GM10847 (cell line): ENCODE data around the gene APOC4.

Experiments used
- POLR2A ChIP-seq: IDR thresholded peaks from 2 replicates; pipeline ENCODE4 v1.6.1; 2011; ENCODE audit not compliant: insufficient read length; ENCODE audit errors: extremely low read depth

Gene APOC4

GRCh38 chr19:44954278-44954648 lies 12.2 kb downstream of the APOC4 start:
- no peak for TF ChIP-seq POLR2A

GRCh38 chr19:44954649-44955504 lies 12.8 kb downstream of the APOC4 start, which contains the start of gene CLPTM1:
TSS of gene CLPTM1 (plus strand) at chr19:44955380. CDS start at chr19:44955396, 16 bp downstream.
- TF ChIP-seq POLR2A: peak; percentile 88

GRCh38 chr19:44955505-44956439 lies 13.7 kb downstream of the APOC4 start:
- TF ChIP-seq POLR2A: no peak

- TF ChIP-seq POLR2A: no peak
Measured at GRCh38 chr19:44957526-44957925, 15.5 kb downstream of the APOC4 start.

DNA sequence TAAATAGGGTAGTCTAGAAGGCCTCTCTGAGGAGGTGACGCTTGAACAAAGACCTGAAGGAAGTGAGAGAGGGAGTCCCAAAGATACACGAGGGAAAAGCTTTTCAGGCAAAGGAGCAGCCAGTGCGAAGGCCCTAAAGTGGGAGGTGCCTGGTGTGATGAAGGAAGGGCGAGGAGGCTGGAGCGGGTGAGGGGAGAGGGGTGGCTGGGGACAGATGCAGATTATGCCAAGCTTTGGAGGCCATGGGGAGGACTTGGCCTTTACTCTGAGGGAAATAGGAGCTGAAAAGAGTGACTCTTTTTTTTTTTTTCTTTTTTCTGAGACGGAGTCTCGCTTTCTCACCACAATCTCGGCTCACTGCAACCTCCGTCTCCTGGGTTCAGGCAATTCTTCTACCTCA lies 16.1 kb downstream of the APOC4 start:
- TF ChIP-seq POLR2A: no peak

- no peak for TF ChIP-seq POLR2A
Measured at GRCh38 chr19:44959691-44960090, 17.7 kb downstream of the APOC4 start.

GRCh38 chr19:44960906-44961728 lies 19.1 kb downstream of the APOC4 start:
- no peak for TF ChIP-seq POLR2A

GRCh38 chr19:44961821-44962220 lies 19.8 kb downstream of the APOC4 start:
- no peak for TF ChIP-seq POLR2A

DNA sequence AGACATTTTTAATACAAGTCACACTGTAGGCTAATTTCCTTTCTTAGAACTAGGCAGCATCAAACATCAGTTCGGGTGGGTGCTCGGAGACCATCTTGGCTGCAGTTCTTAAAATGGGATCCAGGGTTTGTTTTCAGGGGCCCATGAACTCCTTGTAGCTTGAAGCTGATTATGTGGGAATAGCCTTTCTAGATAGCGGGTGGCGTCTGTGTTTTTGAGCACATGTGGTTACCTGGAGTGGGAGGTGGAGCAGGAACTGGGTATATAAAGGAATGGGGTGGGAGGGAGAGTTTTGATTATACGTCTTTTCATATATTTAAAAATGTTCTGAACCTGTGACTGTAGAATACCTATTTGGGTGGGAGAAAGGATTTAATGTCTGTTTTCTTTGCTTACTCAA lies 26.1 kb downstream of the APOC4 start:
- no peak for TF ChIP-seq POLR2A

DNA sequence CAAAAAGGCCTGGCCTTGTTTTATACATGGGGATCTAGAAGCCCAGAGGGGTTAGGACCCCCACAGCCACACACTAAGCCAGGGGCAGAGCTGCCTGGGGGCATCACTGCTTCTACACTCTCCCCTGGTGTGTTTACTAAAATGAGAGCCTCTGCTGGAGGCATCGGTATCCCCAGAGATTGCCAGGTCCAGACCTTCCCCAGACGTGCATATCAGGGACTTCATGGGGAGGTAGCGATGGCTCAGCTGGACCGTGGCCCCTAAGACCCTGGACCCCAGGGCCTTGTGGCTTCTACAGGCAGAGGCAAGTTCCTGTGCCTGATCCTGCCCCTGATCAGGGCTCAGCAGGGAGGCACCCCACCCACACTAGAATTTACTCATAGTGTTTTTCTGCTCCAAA lies 26.6 kb downstream of the APOC4 start:
- no peak for TF ChIP-seq POLR2A

DNA sequence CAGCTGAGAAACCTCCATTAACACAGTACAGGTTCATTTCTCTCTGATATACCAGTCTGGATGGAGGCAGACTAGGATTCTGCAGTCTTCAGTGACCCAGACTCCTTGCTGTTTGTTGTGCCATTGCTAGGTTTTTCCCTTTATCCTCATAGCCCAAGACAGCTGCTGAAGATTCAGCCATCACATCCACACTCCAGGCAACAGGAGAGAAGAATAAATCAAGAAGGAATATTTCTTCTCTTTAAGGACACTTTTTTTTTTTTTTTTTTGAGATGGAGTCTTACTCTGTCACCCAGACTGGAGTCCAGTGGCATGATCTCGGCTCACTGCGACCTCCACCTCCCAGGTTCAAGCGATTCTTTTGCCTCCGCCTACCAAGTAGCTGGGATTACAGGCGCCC lies 27.4 kb downstream of the APOC4 start:
- TF ChIP-seq POLR2A: no peak

DNA sequence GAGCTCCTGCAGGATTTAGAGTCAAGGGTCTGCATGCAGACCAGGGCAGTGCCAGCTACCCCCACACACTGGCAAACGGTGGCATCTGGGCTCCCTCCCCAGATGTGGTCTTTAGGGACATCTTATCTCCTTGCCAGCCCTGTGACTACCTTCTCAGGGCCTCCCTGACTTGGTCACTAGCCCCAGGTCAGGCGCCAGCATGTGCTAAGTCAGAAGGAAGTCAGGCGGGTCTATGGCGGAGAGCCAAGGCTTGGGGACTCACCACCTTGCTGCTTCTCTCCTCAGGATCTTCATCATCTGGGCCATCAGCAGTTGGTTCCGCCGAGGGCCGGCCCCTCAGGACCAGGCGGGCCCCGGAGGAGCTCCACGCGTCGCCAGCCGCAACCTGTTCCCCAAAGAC lies 30.8 kb downstream of the APOC4 start:
- TF ChIP-seq POLR2A: no peak

DNA sequence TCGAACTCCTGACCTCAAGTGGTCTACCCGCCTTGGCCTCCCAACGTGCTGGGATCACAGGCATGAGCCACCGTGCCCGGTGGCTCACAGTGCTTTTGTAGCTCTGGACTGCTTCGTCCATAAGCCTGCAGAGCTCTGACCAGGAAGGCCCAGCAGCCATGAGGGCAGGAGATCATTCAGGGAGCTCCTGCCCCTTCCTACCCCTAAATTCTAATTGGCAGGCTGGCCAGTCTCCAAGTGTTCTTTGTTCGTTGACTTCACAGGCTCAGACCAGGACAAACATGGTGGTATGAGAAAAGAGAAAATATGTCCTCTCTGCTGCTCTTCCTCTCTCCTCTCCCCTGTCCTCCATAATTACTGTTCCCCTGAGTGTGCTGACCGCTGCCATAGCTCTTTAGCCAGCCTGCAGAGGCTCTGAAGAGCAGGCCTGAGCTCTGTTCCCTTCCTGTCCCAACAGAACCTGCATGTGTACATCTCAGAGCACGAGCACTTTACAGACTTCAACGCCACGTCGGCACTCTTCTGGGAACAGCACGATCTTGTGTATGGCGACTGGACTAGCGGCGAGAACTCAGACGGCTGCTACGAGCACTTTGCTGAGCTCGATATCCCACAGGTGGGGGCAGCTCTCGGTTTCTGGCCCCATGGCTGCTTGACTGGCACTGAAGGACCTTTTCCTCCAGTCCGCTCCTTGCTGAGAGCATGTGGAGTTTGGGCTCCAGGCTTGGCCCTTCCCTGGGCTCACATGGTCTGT lies 32.1 kb downstream of the APOC4 start:
- TF ChIP-seq POLR2A: no peak

DNA sequence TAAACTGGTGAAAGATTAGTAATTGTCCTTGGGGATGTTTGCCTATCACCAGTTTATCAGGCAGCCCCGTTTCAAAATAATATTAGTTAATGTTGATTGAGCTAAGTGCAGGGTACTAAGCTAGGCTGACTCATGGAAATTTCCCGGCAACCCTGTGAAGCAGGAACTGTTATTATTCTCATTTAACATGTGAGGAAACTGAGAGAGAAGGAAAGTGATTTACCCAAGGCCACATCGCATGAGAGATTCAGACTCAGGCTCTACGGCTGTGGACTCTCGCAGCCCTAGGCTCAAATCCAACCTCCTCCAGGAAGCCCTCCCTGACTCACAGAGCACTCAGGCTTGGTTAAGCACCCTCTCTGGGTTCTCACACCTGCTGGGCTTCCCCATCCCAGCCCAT lies 32.8 kb downstream of the APOC4 start:
- TF ChIP-seq POLR2A: no peak
